IMR-90 (cell line): ENCODE measurements around the gene SERPINB2. TPM values are rescaled to one million over a fixed set of nuclear protein-coding genes. Genes with fewer than 3 reads are reported as not detected.

Experiments used
- ATAC-seq: fragments of 200-7000 bp; cut with Tn5 transposase; 2 replicates; pipeline ENCODE4 v1.9.1; 2020; ENCODE audit warnings: low read depth, mild to moderate bottlenecking, moderate library complexity
- BruUV-seq: library from RNA; stranded (reverse); fragments of 400-500 nt; replicated peaks from 2 replicates; lab custom pipeline; 2021; lab: Mats Ljungman, UMichigan
- CTCF ChIA-PET: fragments of 300-600 bp; formaldehyde crosslinking; extraction: SDS; loops from one replicate; lab custom pipeline; 2021; ENCODE audit warnings: antibody characterized with exemption; lab: Yijun Ruan, JAX
- POLR2A ChIA-PET: fragments of 300-600 bp; sonication (Branson Sonifier 250); formaldehyde crosslinking; loops from one replicate; lab custom pipeline; 2022; ENCODE audit warnings: antibody characterized with exemption; ENCODE audit not compliant: unreplicated experiment; lab: Charles Lee
- DNase-seq: peaks from one replicate; pipeline ENCODE4 v3.0.0; 2013
- H2AFZ ChIP-seq: replicated peaks from 2 replicates; pipeline ENCODE3; 2013; ENCODE audit warnings: low read length, mild to moderate bottlenecking; ENCODE audit not compliant: poor library complexity
- H2AK5ac ChIP-seq: 2 replicates; pipeline ENCODE4 v1.6.1; 2013; ENCODE audit warnings: low read depth, low read length, inconsistent platforms
- H2AK9ac ChIP-seq: replicated peaks from 2 replicates; pipeline ENCODE3; 2013; ENCODE audit warnings: mild to moderate bottlenecking, low read depth, low read length, moderate library complexity; ENCODE audit not compliant: poor library complexity
- H2BK120ac ChIP-seq: 2 replicates; pipeline ENCODE4 v1.6.1; 2013; ENCODE audit warnings: low read depth, low read length, inconsistent platforms
- H2BK15ac ChIP-seq: 3 replicates; pipeline ENCODE4 v1.6.1; 2013; ENCODE audit warnings: low read depth, low read length, inconsistent platforms
- H2BK20ac ChIP-seq: 2 replicates; pipeline ENCODE4 v1.6.1; 2013; ENCODE audit warnings: low read depth, mild to moderate bottlenecking, inconsistent platforms, low read length, moderate library complexity
- H2BK5ac ChIP-seq: 2 replicates; pipeline ENCODE4 v1.6.1; 2013; ENCODE audit warnings: mild to moderate bottlenecking, low read depth, low read length, inconsistent platforms; ENCODE audit not compliant: poor library complexity, severe bottlenecking
- H3K14ac ChIP-seq: replicated peaks from 2 replicates; pipeline ENCODE4 v1.6.1; 2013; ENCODE audit warnings: low read depth, low read length, inconsistent platforms
- H3K18ac ChIP-seq: 2 replicates; pipeline ENCODE4 v1.6.1; 2013; ENCODE audit warnings: low read depth, low read length, control low read depth
- H3K23ac ChIP-seq: 2 replicates; pipeline ENCODE4 v1.6.1; 2013; ENCODE audit warnings: low read depth, low read length, inconsistent platforms
- H3K27ac ChIP-seq: 2 replicates; pipeline ENCODE4 v1.5.1; 2013; ENCODE audit warnings: mild to moderate bottlenecking, control low read depth, low read length; ENCODE audit not compliant: insufficient read depth
- H3K27me3 ChIP-seq: 2 replicates; pipeline ENCODE4 v1.6.1; 2013; ENCODE audit warnings: low read length; ENCODE audit not compliant: control insufficient read depth, insufficient read depth
- H3K36me3 ChIP-seq: 2 replicates; pipeline ENCODE4 v1.6.1; 2013; ENCODE audit warnings: low read length, mixed read lengths; ENCODE audit not compliant: control insufficient read depth, insufficient read depth
- H3K4ac ChIP-seq: 2 replicates; pipeline ENCODE4 v1.6.1; 2013; ENCODE audit warnings: low read depth, low read length, inconsistent platforms
- H3K4me1 ChIP-seq: 2 replicates; pipeline ENCODE4 v1.6.1; 2013; ENCODE audit warnings: low read length, mixed read lengths; ENCODE audit not compliant: control insufficient read depth, insufficient read depth
- H3K4me2 ChIP-seq: 2 replicates; pipeline ENCODE4 v1.6.1; 2013; ENCODE audit warnings: low read depth, mild to moderate bottlenecking, control low read depth, low read length, moderate library complexity
- H3K4me3 ChIP-seq: 2 replicates; pipeline ENCODE4 v1.5.1; 2013; ENCODE audit warnings: low read depth, mild to moderate bottlenecking, control low read depth, low read length, moderate library complexity; ENCODE audit not compliant: insufficient read depth
- H3K56ac ChIP-seq: 2 replicates; pipeline ENCODE4 v1.6.1; 2013; ENCODE audit warnings: low read length, inconsistent platforms; ENCODE audit not compliant: insufficient read depth; ENCODE audit errors: extremely low read depth
- H3K79me1 ChIP-seq, 2 experiments: 2 replicates each; pipeline ENCODE4 v1.6.1; 2013; ENCODE audit warnings: low read length in 2 of 2, inconsistent platforms in 1 of 2, low read depth in 1 of 2
- H3K9ac ChIP-seq: 2 replicates; pipeline ENCODE4 v1.6.1; 2013; ENCODE audit warnings: low read depth, low read length, control low read depth
- H3K9me1 ChIP-seq: 2 replicates; pipeline ENCODE4 v1.6.1; 2013; ENCODE audit warnings: low read length, inconsistent platforms; ENCODE audit not compliant: insufficient read depth
- H3K9me3 ChIP-seq: 2 replicates; pipeline ENCODE4 v1.6.1; 2013; ENCODE audit warnings: low read length; ENCODE audit not compliant: control insufficient read depth, insufficient read depth
- H4K20me1 ChIP-seq: 2 replicates; pipeline ENCODE4 v1.6.1; 2013; ENCODE audit warnings: low read length, inconsistent platforms; ENCODE audit not compliant: insufficient read depth
- H4K5ac ChIP-seq: 2 replicates; pipeline ENCODE4 v1.6.1; 2013; ENCODE audit warnings: mild to moderate bottlenecking, low read depth, low read length, control low read depth
- H4K8ac ChIP-seq, 2 experiments: 2 replicates each; pipeline ENCODE4 v1.6.1; 2013; ENCODE audit warnings: low read depth in 2 of 2, low read length in 2 of 2, control low read depth in 1 of 2, inconsistent platforms in 1 of 2
- H4K91ac ChIP-seq: 2 replicates; pipeline ENCODE4 v1.6.1; 2013; ENCODE audit warnings: low read depth, low read length, inconsistent platforms; ENCODE audit not compliant: insufficient read depth
- BHLHE40 ChIP-seq: fragments of 150-350 bp; IDR thresholded peaks from 2 replicates; pipeline ENCODE4 v1.6.1; 2016; ENCODE audit warnings: mild to moderate bottlenecking, low read depth, low read length
- CEBPB ChIP-seq: IDR thresholded peaks from 2 replicates; pipeline ENCODE4 v1.6.1; 2012; ENCODE audit warnings: low read depth, low read length, improper control_type of control experiment
- CHD1 ChIP-seq: IDR thresholded peaks from 2 replicates; pipeline ENCODE4 v1.6.1; 2012; ENCODE audit warnings: low read depth, low read length, improper control_type of control experiment
- CTCF ChIP-seq: conservative IDR thresholded peaks from 2 replicates; pipeline ENCODE4 v1.5.1; 2012; ENCODE audit warnings: mild to moderate bottlenecking, low read depth, low read length, improper control_type of control experiment
- ELK1 ChIP-seq: fragments of 150-350 bp; IDR thresholded peaks from 2 replicates; pipeline ENCODE4 v1.6.1; 2016; ENCODE audit warnings: low read depth, mild to moderate bottlenecking, low read length, moderate library complexity, borderline replicate concordance
- FOS ChIP-seq: fragments of 150-350 bp; IDR thresholded peaks from 2 replicates; pipeline ENCODE4 v1.6.1; 2016; ENCODE audit warnings: low read depth, low read length
- MAFK ChIP-seq: IDR thresholded peaks from 2 replicates; pipeline ENCODE4 v1.6.1; 2012; ENCODE audit warnings: low read depth, low read length, improper control_type of control experiment
- MAZ ChIP-seq: IDR thresholded peaks from 2 replicates; pipeline ENCODE4 v1.6.1; 2012; ENCODE audit warnings: low read depth, mild to moderate bottlenecking, low read length, improper control_type of control experiment, moderate library complexity, borderline replicate concordance
- MXI1 ChIP-seq: IDR thresholded peaks from 2 replicates; pipeline ENCODE4 v1.6.1; 2012; ENCODE audit warnings: low read depth, mild to moderate bottlenecking, low read length, moderate library complexity, borderline replicate concordance
- NFE2L2 ChIP-seq: fragments of 150-350 bp; IDR thresholded peaks from 2 replicates; pipeline ENCODE4 v1.6.1; 2016; ENCODE audit warnings: low read depth, mild to moderate bottlenecking, low read length
- POLR2A ChIP-seq: IDR thresholded peaks from 2 replicates; pipeline ENCODE4 v1.6.1; 2012; ENCODE audit warnings: mild to moderate bottlenecking, low read depth, low read length
- RAD21 ChIP-seq: IDR thresholded peaks from 2 replicates; pipeline ENCODE4 v1.6.1; 2012; ENCODE audit warnings: low read length, improper control_type of control experiment
- RCOR1 ChIP-seq: IDR thresholded peaks from 2 replicates; pipeline ENCODE4 v1.6.1; 2012; ENCODE audit warnings: mild to moderate bottlenecking, low read length, improper control_type of control experiment; ENCODE audit not compliant: insufficient replicate concordance
- RFX5 ChIP-seq: IDR thresholded peaks from 2 replicates; pipeline ENCODE4 v1.8.0; 2012; ENCODE audit warnings: low read depth, mild to moderate bottlenecking, low read length, moderate library complexity
- SMC3 ChIP-seq: fragments of 150-350 bp; IDR thresholded peaks from 2 replicates; pipeline ENCODE4 v1.6.1; 2016; ENCODE audit warnings: low read depth, mild to moderate bottlenecking, antibody characterized with exemption, low read length, moderate library complexity
- USF2 ChIP-seq: fragments of 150-350 bp; IDR thresholded peaks from 2 replicates; pipeline ENCODE4 v1.6.1; 2017; ENCODE audit warnings: mild to moderate bottlenecking, antibody characterized with exemption, low read length, low read depth
- WGBS, 2 experiments: methylation state at CpG; one replicate each; pipeline versions ENCODE4 v1.1.5 to v1.1.7; 2013; ENCODE audit warnings: missing lambda C conversion rate in 2 of 2; ENCODE audit not compliant: insufficient read length in 1 of 2; ENCODE audit errors: extremely low coverage in 2 of 2; 5-methylcytosine and 5-hydroxymethylcytosine counted together
- dilution Hi-C: fragments of 300-500 bp; cut with HindIII; formaldehyde crosslinking; loops from one replicate; pipeline ENCODE4 v1.14.3; 2018; ENCODE audit warnings: low sequenced_read_pairs; ENCODE audit not compliant: unreplicated experiment
- in situ Hi-C: fragments of 300-500 bp; cut with MboI; formaldehyde crosslinking; loops from 3 replicates; pipeline ENCODE4 v1.14.3; 2019; ENCODE audit warnings: low sequenced_read_pairs, inconsistent platforms, mixed read lengths
- intact Hi-C: fragments of 100-400 bp; cut with micrococcal nuclease; formaldehyde crosslinking; loops from 2 replicates; pipeline ENCODE4 v1.10.0; 2022
- polyA plus RNA-seq, 3 experiments: library from polyadenylated mRNA; depleted of rRNA; stranded (reverse); fragments of >200 nt; gene quantifications; 2 replicates each; pipeline ENCODE4 v1.2.3, GENCODE V29; 2012; ENCODE audit warnings: low replicate concordance in 1 of 3
- total RNA-seq: library from RNA; depleted of rRNA; stranded (reverse); fragments of >200 nt; gene quantifications from 2 replicates; pipeline ENCODE4 v1.2.3, GENCODE V29; 2012

Gene SERPINB2
- total and polyA plus RNA-seq, 2 of the 4 experiments (the other 2 are of a cell fraction): 32.1 to 43.0 TPM

- TF ChIP-seq ELK1 (no peak), FOS (no peak), RFX5 (no peak), MXI1 (no peak), MAFK (no peak), NFE2L2 (no peak), BHLHE40 (no peak), SMC3 (no peak), CTCF (no peak), RAD21 (no peak), RCOR1 (no peak), MAZ (no peak), CHD1 (no peak), USF2 (no peak), POLR2A (no peak), CEBPB (no peak)
- no peak overlapping the region for H3K18ac ChIP-seq
- DNase-seq: no peak
- H3K4me3 ChIP-seq: no peak overlapping the region
- WGBS, 2 experiments: no CpG with 5 or more reads among the region's 2 CpGs
- no peak overlapping the region for H3K9ac ChIP-seq
- H4K20me1 ChIP-seq: no peaks in the 10 kb centered on the region
- ATAC-seq: no peak
- no peak overlapping the region for H3K4ac ChIP-seq
- no peak overlapping the region for H3K27ac ChIP-seq
- BruUV-seq: no TSS peak
- H2AK9ac ChIP-seq: no peak overlapping the region
- H3K4me1 ChIP-seq: no peaks in the 10 kb centered on the region
- no peaks in the 10 kb centered on the region for H3K79me1 ChIP-seq
- H3K27me3 ChIP-seq: no peaks in the 10 kb centered on the region; the same call in 1 of the 2 replicates
- H4K8ac ChIP-seq: no peak overlapping the region
- intact Hi-C loops: loop anchor here (1.0 kb wide), 1 partner anchor 332 kb away; no protein-coding TSS in a partner anchor
- H2BK120ac ChIP-seq: no peak overlapping the region
- no peak overlapping the region for H3K4me2 ChIP-seq
- no peak overlapping the region for H3K14ac ChIP-seq
- no peak overlapping the region for H2AK5ac ChIP-seq
- H4K5ac ChIP-seq: no peak overlapping the region
- in situ Hi-C loops: no loop called here
- no peaks in the 10 kb centered on the region for H3K9me3 ChIP-seq
- no peaks in the 10 kb centered on the region for H3K36me3 ChIP-seq
- H2BK15ac ChIP-seq: no peak overlapping the region
- H2BK5ac ChIP-seq: no peak overlapping the region
- no peaks in the 10 kb centered on the region for H3K9me1 ChIP-seq
- no peak overlapping the region for H3K56ac ChIP-seq
- dilution Hi-C loops: no loop called here
- ChIA-PET POLR2A (no interaction called here), CTCF (no interaction called here)
- no peak overlapping the region for H2BK20ac ChIP-seq
- no peak overlapping the region for H3K23ac ChIP-seq
- H4K91ac ChIP-seq: no peak overlapping the region
- no peak overlapping the region for H2AFZ ChIP-seq
Measured at GRCh38 chr18:63850636-63851035, 36.9 kb upstream of the SERPINB2 start.
